ENCODE measurements around the gene FBXO46. TPM values are rescaled to one million over a fixed set of nuclear protein-coding genes. Genes with fewer than 3 reads are reported as not detected.

FBXO46 gene
- total RNA-seq, 6 donors from 2014 or later, result 12.0 to 21.1 (median 20.6) TPM

- DNase-seq, result peak; percentile 95 to 100
- H3K36me3 ChIP-seq, result peaks cover 0 to 9% (median 4%) of the 10 kb centered on the region in 4 donors
- ATAC-seq (ENCODE audit: low FRiP score in 2 of 2), result peak; percentile 83 to 91
- peak within 1 kb of the TSS; percentile 83 to 97 (median 95) for H3K27ac ChIP-seq
- peak within 1 kb of the TSS; percentile 60 to 87 (median 82) for H3K4me3 ChIP-seq
- TF ChIP-seq, protein P1, sequence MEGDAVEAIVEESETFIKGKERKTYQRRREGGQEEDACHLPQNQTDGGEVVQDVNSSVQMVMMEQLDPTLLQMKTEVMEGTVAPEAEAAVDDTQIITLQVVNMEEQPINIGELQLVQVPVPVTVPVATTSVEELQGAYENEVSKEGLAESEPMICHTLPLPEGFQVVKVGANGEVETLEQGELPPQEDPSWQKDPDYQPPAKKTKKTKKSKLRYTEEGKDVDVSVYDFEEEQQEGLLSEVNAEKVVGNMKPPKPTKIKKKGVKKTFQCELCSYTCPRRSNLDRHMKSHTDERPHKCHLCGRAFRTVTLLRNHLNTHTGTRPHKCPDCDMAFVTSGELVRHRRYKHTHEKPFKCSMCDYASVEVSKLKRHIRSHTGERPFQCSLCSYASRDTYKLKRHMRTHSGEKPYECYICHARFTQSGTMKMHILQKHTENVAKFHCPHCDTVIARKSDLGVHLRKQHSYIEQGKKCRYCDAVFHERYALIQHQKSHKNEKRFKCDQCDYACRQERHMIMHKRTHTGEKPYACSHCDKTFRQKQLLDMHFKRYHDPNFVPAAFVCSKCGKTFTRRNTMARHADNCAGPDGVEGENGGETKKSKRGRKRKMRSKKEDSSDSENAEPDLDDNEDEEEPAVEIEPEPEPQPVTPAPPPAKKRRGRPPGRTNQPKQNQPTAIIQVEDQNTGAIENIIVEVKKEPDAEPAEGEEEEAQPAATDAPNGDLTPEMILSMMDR (IDR thresholded peaks at IDR 0.05), result peak in 1 of 6 experiments; percentile 13
- TF ChIP-seq POLR2A (IDR thresholded peaks at IDR 0.05) (peak in 3 of 4 donors; percentile 53 to 84 (median 66)), POLR2AphosphoS5 (IDR thresholded peaks at IDR 0.05) (peak; percentile 87 to 88), EP300 (IDR thresholded peaks at IDR 0.05) (peak in 1 of 4 donors; percentile 55)
- H3K9me3 ChIP-seq, result no peaks in the 10 kb centered on the region
- H3K4me1 ChIP-seq, result peaks cover 28 to 67% (median 35%) of the 10 kb centered on the region in 4 donors
- peaks cover 0 to 3% (median 1%) of the 10 kb centered on the region in 4 donors for H3K27me3 ChIP-seq
- 0 to 1% methylated on average over 16 to 53 of the region's 70 CpGs for WGBS, 2 donors
These were observed 38.5 kb upstream of the FBXO46 start, which contains the start of gene SIX5 for GRCh38 chr19:45768984-45769782. SIX5 (minus strand) TSS chr19:45769252; CDS start chr19:45768844, 408 bp downstream.

- H3K4me3 ChIP-seq, result peak overlapping the region; percentile 60 to 87 (median 82)
- H3K4me1 ChIP-seq, result peaks cover 30 to 70% (median 37%) of the 10 kb centered on the region in 4 donors
- DNase-seq (peak in 1 of 2 donors; percentile 93), ATAC-seq (ENCODE audit: low FRiP score in 2 of 2) (no peak)
- peaks cover 0 to 8% (median 4%) of the 10 kb centered on the region in 4 donors for H3K36me3 ChIP-seq
- H3K27me3 ChIP-seq, result peaks cover 0 to 3% (median 1%) of the 10 kb centered on the region in 4 donors
- no peaks in the 10 kb centered on the region for H3K9me3 ChIP-seq
- H3K27ac ChIP-seq, result peak overlapping the region; percentile 83 to 97 (median 95)
- TF ChIP-seq POLR2AphosphoS5 (IDR thresholded peaks at IDR 0.05) (no peak), POLR2A (IDR thresholded peaks at IDR 0.05) (no peak), EP300 (IDR thresholded peaks at IDR 0.05) (no peak)
- TF ChIP-seq, protein P1 (IDR thresholded peaks at IDR 0.05), result no peak
- 2 to 3% methylated on average over 6 to 18 of the region's 33 CpGs for WGBS, 2 donors
These were observed 37.9 kb upstream of the FBXO46 start for GRCh38 chr19:45768655-45768983.

GRCh38 chr19:45767881-45768654 is 37.4 kb upstream of the FBXO46 start:
- H3K9me3 ChIP-seq, result no peaks in the 10 kb centered on the region
- H3K27ac ChIP-seq, result peak overlapping the region; percentile 83 to 97 (median 95)
- TF ChIP-seq POLR2A (IDR thresholded peaks at IDR 0.05), result peak in 1 of 4 donors; percentile 59
- no peak for TF ChIP-seq EP300 (IDR thresholded peaks at IDR 0.05)
- TF ChIP-seq POLR2AphosphoS5 (IDR thresholded peaks at IDR 0.05), result peak in 1 of 2 donors; percentile 52
- TF ChIP-seq, protein P1 (IDR thresholded peaks at IDR 0.05), result no peak
- peaks cover 0 to 8% (median under 1%) of the 10 kb centered on the region in 4 donors for H3K36me3 ChIP-seq
- peak overlapping the region; percentile 60 to 87 (median 82) for H3K4me3 ChIP-seq
- peaks cover 30 to 70% (median 37%) of the 10 kb centered on the region in 4 donors for H3K4me1 ChIP-seq
- H3K27me3 ChIP-seq, result peaks cover 0 to 3% (median 1%) of the 10 kb centered on the region in 4 donors
- 1 to 9% methylated on average over 14 to 56 of the region's 102 CpGs for WGBS, 2 donors
- DNase-seq (peak; percentile 73 to 93), ATAC-seq (ENCODE audit: low FRiP score in 2 of 2) (no peak)

DNA sequence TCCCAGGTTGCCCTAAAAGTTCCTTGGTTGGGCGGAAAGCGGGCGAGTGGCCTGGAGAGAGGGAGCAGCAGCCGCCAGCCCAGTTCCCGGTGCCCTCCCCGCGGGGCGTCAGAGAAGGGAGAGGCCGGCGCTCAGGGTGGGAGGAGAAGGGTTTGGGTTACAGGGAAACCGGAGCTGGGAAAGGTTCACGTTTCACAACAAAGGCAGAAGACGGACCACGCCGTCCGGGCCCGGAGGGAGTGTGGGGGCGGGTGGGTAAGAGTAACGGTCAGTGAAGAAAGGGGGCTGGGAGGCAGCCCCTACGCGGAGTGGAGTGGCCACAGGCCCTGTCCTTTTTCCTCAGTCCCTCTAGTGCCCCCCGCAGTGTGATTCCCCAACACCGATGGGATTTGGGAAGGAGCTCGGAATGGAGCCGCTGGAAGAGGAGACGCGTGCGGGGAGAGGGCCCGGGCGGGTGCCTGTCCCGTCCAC is 36.7 kb upstream of the FBXO46 start:
- Histone ChIP-seq H3K36me3 (peaks cover 0 to 8% (median 0%) of the 10 kb centered on the region in 4 donors), H3K27ac (peak overlapping the region; percentile 83 to 97 (median 95)), H3K4me3 (peak overlapping the region; percentile 60 to 87 (median 82)), H3K9me3 (no peaks in the 10 kb centered on the region), H3K4me1 (peaks cover 30 to 70% (median 37%) of the 10 kb centered on the region in 4 donors), H3K27me3 (peaks cover 0 to 3% (median 1%) of the 10 kb centered on the region in 4 donors)
- 15 to 17% methylated on average over 21 to 26 of the region's 31 CpGs for WGBS, 2 donors
- peak in 1 of 2 donors; percentile 17 for ATAC-seq (ENCODE audit: low FRiP score in 2 of 2)
- TF ChIP-seq EP300 (IDR thresholded peaks at IDR 0.05) (no peak), POLR2AphosphoS5 (IDR thresholded peaks at IDR 0.05) (peak in 1 of 2 donors; percentile 80), POLR2A (IDR thresholded peaks at IDR 0.05) (peak in 2 of 4 donors; percentile 51 to 64)
- TF ChIP-seq, protein P1 (IDR thresholded peaks at IDR 0.05), result no peak
- DNase-seq, result peak; percentile 79 to 90

Measured in upper lobe of left lung (tissue), 6 donors.